ENCODE measurements around the gene NEURL3.

Gene NEURL3

GRCh38 chr2:96527286-96528005 is 22.3 kb upstream of the NEURL3 start:
- no peak for DNase-seq

DNA sequence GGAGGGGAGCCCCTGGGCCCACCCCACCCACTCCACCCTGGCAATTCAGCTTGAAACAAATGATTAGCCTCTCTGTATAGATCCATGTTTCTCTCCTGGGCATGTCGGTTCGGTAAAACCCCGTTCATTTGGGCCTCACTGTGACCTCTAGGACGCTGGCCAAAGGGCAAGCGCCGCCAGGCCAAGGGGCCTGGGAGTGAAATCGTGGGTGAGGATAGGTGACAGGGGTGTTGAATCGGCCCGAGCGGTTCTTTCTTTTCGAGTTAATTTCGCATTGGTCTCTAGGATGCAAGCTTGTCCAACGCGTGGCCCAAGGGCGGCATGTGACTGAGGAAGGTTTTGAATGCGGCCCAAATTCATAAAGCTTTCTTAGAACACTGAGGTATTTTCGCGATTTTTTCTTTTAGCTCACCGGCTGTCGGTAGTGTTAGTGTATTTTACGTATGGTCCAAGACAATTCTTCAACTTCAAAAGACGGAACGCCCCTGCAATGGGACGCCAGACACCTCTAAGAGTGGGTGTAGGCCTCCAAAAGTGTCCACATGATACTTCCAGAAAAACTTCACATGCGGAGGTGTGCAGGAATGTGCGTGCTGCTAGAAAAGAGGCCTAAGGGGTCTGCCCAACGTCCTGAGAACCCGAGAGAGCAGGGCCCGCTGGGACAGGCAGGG is 21.6 kb upstream of the NEURL3 start:
- DNase-seq, result no peak

DNA sequence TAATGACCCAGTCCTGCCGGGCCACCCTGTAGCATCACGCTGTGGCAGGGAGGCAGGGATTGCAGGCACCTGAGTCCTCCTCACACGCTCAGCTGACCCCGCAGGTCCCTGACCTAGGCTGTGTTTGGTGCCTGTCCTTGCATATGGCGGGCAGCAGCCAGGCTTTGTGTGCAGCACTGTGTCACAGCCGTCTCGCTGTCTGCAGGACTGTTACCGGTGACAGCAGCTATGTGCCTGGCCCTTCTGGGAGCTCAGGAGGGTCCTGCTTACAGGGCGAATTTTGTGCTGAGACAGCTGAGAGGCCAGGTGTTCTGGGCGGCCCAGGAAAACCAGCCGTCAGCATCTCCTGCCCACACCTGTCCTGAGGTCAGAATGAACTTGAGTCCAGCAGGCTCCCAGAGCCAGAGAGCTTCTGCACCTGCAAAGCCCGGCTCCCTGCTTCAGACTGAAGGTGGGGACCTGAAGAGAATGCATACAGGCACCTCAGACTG is 21.0 kb upstream of the NEURL3 start:
- DNase-seq, result no peak

GRCh38 chr2:96525211-96525507 is 20.0 kb upstream of the NEURL3 start:
- no peak for DNase-seq

DNA sequence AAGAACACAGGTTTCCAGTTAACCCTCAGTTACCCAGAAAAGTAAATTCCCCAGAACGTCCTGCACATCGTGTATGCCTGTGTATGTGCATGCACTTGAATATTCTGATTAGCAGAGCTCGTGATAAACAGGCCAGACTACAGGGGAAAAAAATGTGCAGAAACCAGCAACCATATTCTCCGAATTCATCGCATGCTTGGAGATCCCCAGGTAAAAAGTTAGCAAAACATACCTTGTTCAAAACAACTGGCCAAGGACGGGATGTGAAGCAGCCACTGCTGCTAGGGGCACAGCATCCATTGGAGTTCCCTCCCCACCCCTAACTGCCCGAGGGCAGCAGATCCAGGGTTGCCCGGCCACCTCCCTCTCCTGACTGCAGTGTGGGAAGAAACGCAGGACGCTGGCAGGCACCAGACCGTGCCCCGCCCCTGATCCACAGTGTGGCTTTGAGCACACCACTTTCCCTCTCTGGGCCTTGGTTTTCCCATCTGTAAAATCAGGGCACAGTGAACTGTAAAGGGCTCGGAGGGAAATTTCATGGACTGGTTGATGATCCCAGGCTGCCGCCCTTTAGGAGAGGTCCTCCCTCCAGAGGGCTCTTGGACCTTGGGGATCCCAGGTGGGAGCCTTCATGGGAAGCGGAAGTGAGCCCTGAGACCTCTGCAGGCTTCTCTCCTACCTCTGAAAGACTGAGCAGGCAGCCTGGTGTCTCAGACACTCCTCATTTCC is 19.5 kb upstream of the NEURL3 start:
- DNase-seq, result no peak

DNA sequence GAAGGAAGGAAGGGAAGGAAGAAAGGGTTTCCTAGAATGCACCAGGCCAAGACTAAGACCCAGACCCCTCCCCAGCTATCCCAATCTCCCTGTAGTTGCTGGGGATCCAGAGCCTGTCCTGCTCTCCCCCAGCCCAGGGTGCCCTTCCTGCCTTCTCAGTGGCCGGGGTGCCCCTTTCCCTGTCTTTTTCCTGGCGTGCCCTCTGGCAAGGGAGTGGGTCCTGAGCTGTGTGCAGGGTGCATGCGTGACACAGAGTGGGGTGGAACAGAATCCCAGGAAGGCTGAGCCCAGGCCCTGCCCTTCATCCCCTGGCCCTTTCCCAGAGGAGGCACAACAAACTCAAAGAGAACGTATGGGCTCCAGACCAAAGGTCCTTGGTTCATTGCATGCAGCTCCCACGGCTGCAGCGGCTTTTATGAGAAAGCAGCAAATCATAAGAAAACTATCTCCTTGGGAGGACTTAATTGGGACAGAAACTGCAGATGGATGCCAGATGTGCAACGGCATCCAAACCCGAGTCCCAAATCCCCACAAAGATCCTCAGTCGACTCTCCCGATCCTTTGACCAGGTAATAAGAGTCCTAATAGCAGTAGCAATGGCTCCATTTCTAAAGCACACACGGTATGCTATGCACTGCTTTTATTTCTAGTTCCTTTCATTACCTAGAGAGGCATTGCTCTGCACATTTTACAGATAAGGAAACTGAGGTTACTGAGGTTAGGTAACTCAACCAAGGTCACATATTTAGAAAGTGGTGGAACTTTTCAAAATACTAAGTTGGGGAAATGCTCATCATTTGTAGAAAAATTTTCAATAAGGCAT is 18.7 kb upstream of the NEURL3 start:
- DNase-seq, result no peak

GRCh38 chr2:96522304-96523203 is 17.4 kb upstream of the NEURL3 start:
- DNase-seq, result no peak

- DNase-seq, result no peak
Observed at GRCh38 chr2:96521219-96521618, 16.1 kb upstream of the NEURL3 start.

- DNase-seq, result no peak
Observed at GRCh38 chr2:96520697-96521096, 15.5 kb upstream of the NEURL3 start.

- no peak for DNase-seq
Observed at GRCh38 chr2:96520231-96520630, 15.1 kb upstream of the NEURL3 start.

GRCh38 chr2:96517079-96517478 is 11.9 kb upstream of the NEURL3 start:
- no peak for DNase-seq

GRCh38 chr2:96514521-96514920 is 9.4 kb upstream of the NEURL3 start:
- no peak for DNase-seq

DNA sequence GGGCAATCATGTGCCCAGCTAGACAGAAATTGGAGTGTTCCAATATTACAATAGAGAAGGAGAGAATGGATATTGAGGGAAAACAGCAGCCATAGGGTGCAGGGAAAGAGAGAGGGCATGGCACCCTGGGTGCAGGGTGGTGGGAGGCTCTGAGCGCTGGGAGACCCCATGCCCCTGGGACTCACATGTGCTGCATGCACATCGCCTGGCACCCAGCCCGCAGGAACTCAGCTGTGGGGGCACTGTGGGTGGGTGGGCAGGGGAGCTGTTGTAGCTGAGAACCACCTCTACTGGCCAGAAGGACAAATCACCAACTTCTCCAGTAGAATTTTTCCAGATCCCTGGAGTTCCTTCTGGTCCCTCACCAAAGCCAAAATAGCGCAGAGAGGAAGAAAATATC is 7.2 kb upstream of the NEURL3 start:
- no peak for DNase-seq

DNA sequence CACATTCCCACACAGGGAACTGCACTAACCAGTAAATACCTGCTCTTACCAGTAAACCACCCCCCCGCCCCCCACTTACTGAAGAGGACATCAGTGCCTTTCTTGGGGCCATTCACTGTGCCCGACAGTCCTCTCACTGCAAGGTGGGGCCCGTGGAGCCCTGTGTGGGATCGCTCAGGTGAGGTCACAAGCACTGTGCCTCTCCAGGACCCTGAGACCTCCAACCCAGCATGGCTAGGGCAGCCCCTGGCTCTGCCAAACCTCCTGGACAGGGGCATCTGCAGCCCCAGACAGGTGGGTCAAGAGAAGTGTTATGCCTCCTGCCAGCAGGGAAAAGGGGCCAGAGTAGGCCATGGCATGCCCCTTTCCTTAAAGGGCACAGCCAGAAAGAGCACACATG is 6.7 kb upstream of the NEURL3 start:
- no peak for DNase-seq

- no peak for DNase-seq
Observed at GRCh38 chr2:96510931-96511595, 5.9 kb upstream of the NEURL3 start.

GRCh38 chr2:96509847-96510230 is 4.7 kb upstream of the NEURL3 start:
- no peak for DNase-seq

DNA sequence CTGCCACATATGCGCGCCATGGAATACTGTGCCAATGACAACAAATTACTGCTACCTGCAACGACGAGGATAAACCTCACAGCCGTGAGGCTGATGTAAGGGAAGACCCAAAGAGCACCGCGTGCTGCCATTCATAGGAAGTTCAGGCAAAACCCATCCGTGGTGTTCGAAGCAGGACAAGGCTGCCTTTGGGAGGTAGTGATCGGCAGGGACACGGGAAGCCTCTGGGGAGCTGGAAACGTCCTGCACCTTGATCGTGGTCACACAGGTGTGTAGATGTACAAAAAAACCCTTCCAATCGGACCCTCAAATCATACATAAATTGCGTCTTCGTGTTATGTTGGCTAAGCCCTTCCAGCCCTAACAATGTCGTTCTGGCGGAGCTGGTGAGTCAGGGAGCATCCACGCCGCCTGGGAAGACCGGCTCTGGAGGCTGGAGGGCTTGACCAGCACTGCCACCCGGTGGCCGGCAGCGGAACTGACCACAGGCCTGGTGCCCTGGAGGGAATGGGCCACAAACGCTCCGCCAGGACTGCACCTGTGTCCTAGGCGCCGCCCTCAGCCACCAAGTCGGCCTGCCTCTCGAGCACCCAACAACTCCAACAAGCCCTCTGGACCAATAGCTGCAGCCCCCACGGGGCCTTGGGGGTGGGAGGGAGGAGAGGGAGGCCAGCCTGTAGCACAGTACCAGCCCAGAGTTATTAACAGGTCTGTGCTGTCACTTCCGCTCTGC is 4.1 kb upstream of the NEURL3 start:
- DNase-seq, result peak; percentile 64

GRCh38 chr2:96508521-96509113 is 3.5 kb upstream of the NEURL3 start:
- no peak for DNase-seq

GRCh38 chr2:96507957-96508520 is 2.9 kb upstream of the NEURL3 start:
- peak; percentile 23 for DNase-seq

- no peak for DNase-seq
Observed at GRCh38 chr2:96506907-96507240, 1.7 kb upstream of the NEURL3 start.
